ENCODE measurements around the gene TIMM8A. TPM values are rescaled to one million over a fixed set of nuclear protein-coding genes. Genes with fewer than 3 reads are reported as not detected.

TIMM8A gene
- 19.0 TPM for total RNA-seq
- long read RNA-seq, transcript TIMM8A-205 (2 exons, 1,194 nt) = major isoform, 8 of 8 reads
- long read RNA-seq, partial matches to known transcripts = 0 of 8 reads
- long read RNA-seq, other reads (novel, unspliced or antisense) = 0 of 8 reads

DNA sequence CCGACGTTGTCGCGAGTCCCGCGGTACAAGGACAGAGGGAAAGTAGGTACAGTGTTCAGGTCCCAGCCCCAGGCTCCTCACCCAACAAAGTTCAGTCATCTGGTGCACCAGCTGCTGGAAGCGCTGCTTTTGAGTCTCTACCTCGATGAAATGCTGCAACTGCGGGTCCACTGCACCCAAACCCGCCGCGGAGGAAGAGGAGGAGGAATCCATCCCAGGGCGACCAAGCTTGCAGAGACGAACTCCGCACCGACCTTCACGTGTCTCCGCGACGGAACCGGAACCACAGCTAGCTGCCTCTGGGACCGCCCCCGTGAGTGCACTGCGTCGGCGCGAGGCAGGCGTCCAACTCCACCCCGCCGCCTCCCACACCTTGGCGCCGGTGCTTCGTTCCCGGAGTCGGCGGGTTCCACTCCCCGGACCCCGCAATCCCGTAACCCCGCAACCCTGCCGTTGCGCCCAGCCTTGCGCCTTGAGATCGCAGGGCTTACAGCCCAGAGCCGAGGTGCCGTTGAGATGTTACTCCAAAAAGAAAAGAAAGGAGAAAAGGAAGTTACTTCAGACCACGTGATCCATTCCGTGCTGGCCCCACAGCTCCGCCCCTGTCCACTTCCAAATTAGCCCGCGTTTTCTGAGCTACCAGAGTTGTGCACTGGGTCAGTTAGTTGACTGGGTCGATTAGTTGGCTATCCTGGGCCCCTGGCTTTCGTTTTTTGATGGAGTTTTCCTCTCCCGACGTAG, at the start of gene TIMM8A:
TSS of gene TIMM8A (minus strand) at position 291 of the 741 bp plus-strand sequence. CDS start at position 213, 78 bp downstream.
- DNase-seq (peak; percentile 86), ATAC-seq (peak; percentile 99)
- intact Hi-C loops (cut with micrococcal nuclease) = no loop called here

DNA sequence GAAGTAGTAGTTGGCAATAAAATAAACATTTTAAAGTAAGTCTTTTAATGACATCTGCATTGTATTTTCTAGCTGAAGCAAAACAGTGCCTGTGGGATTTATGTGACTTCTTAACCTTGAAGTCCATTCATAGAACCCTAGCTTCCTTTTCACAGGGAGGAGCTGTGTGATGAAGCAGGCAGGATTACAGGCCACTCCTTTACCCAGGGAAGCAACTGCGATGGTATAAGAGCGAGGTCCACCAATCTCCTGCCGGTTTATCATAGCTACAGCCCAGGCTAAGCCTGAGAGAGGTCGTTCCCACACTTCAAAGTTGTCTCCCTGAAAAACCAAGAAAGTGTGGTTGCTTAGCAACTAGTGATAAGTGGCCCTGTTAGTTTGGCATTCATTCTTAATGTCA, 49.2 kb upstream of the TIMM8A start:
- intact Hi-C loops (cut with micrococcal nuclease) = no loop called here
- ATAC-seq (no peak), DNase-seq (no peak)

- no peak for DNase-seq
- no peak for ATAC-seq
- intact Hi-C loops (cut with micrococcal nuclease) = no loop called here
Measured at GRCh38 chrX:101395789-101396188, 47.2 kb upstream of the TIMM8A start.

- ATAC-seq (no peak), DNase-seq (no peak)
- intact Hi-C loops (cut with micrococcal nuclease) = no loop called here
Measured at GRCh38 chrX:101394372-101394771, 45.8 kb upstream of the TIMM8A start.

DNA sequence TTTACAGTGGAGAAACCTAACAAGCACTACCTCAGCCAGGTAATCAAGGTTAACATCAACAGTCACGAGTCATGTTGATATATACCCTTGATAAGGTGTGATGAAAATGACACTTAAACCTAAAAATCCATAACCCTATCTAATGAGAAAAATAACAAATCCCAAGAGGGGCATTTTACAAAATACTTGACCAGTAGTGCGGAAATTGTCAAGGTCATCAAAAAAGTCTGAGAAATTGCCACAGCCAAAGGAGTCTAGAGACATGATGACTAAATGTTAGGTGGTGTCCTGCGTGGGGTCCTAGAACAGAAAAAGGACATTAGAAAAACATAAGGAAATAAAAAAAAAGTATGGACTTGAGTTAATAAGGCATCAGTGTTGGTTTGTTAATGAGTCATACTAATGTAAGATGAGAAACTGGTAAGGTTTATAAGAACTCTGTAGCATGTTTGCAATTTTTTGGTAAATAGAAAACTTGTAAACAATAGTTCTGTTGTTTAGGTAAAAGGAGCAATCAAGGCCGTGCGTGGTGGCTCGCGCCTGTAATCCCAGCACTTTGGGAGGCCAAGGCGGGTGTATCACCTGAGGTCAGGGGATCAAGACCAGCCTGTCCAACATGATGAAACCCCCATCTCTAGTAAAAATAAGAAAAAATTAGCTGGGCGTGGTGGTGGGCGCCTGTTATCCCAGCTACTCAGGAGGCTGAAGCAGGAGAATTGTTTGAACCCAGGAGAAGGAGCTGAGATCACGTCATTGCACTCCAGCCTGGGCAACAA, 45.2 kb upstream of the TIMM8A start:
- no peak for DNase-seq
- no peak for ATAC-seq
- intact Hi-C loops (cut with micrococcal nuclease) = no loop called here

- ATAC-seq (no peak), DNase-seq (no peak)
- intact Hi-C loops (cut with micrococcal nuclease) = no loop called here
Measured at GRCh38 chrX:101391831-101392230, 43.3 kb upstream of the TIMM8A start.

DNA sequence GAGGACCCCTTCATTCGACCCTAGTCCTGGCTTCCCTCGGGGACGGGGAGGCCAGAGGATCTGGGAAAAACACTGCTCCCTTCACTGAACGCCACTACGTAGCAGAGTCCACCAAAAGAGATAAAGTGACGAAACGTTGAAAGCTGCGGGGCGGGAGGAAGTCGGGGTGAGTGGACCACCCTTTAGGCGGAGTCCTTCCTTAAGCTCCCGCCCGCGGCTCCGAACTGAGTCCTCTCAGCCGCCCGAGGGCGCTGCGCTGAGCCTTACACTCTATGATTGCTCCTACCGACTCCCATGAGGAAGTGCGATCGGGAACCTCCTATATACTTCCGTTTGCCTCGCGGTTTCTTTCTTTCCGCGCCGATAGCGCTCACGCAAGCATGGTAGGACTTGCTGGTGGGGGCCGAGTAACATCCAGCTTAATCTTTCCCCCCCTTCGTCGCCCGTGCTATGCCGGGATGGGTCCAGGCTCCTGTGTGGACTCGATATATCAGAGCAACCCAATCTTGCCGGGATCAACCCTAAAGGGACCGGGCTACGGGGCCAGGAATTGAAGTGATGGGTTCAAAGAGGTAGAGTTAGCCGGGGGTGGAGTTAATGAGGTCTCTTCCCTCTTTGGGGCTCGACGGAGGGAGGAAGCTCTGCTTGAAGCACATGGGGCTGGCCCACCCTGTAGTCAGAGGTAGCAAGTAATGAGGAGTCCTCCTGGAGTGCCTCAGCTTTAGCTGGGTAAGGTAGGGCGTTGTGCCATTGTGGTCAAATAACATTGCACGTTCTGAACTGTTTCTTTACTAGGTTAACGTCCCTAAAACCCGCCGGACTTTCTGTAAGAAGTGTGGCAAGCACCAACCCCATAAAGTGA, 42.4 kb upstream of the TIMM8A start, which contains the start of gene RPL36A:
TSS of gene RPL36A (plus strand) at position 348 of the 862 bp plus-strand sequence. CDS start at position 381, 33 bp downstream.
- intact Hi-C loops (cut with micrococcal nuclease) = no loop called here
- DNase-seq = peak; percentile 90
- ATAC-seq = peak; percentile 99

DNA sequence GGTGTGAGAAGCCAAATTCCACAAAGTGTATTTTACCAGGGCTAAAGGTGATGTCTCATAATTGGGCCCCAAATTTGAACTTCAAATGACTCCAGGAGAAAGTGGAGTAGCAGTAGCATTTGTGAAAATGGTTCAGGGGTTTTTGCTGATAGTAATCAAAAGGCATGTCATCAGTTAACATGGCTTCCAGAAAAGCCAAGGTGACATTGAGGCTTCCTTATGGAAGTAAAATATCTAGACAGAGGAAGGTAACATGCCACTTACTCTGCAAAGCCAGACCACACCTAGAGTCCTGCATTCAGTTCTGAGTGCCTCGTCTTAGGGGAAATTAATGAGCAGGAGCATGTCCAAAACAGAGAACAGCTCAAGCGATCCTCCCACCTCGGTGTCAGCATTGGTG, 40.1 kb upstream of the TIMM8A start:
- ATAC-seq = no peak
- intact Hi-C loops (cut with micrococcal nuclease) = no loop called here
- DNase-seq = no peak

DNA sequence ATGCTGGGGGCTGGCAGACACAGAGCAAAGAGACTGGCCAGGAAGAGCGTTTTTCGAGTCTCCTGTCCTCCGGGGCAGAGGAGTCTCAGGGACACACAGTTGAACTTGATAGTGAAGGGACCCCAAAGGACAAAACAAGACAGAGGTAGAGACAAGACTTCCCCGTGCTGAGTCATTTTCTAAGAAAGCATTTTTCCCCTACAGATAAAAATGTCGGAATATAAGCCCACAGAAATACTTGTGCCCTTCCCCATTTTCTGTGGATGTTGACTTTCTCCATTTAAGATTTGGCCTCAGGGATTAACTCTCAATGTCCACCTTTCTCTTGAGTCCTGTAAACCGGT, 38.0 kb upstream of the TIMM8A start:
- intact Hi-C loops (cut with micrococcal nuclease) = no loop called here
- no peak for DNase-seq
- ATAC-seq = no peak

DNA sequence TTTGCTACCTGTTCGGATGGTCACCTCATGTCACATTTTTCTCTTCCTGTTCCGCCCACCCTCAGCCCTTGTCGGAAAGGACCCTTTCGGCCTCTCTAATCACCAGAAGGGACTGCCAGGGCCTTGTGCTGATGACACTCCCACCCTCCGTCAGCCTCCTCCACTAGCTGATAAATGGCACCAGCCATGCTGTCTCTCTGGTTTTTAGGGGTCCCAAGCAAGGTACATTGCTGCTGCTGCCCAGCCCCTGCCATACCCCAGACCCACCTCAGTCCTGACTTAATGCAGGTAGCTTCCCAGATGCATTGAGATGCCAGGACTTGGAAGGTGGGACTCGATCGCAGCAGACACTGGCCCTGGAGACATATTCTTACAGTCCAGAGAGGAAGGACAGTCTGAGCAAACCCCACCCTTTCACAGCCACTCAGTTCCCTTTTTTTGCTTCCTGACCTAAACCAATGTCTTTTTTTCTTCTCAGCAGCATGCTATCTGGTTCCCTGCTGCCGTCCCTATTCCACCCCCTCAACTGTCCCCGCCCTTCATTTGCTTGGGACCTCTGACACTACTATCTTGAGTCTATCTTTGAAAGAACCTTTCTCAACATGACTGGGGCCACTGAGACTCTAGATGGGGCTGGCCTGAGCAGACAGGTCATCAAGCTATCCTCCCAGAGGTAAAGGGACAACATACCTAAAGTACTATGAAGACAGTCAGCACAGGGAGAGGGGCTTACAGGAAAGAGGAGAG, 37.4 kb upstream of the TIMM8A start, which contains the start of gene BTK:
TSS of gene BTK (minus strand) at position 397 of the 747 bp plus-strand sequence. CDS start 10,907 bp downstream, outside the sequence.
- ATAC-seq (peak; percentile 45), DNase-seq (no peak)
- intact Hi-C loops (cut with micrococcal nuclease) = no loop called here

GRCh38 chrX:101385026-101385684, 36.6 kb upstream of the TIMM8A start:
- intact Hi-C loops (cut with micrococcal nuclease) = no loop called here
- ATAC-seq (no peak), DNase-seq (no peak)

DNA sequence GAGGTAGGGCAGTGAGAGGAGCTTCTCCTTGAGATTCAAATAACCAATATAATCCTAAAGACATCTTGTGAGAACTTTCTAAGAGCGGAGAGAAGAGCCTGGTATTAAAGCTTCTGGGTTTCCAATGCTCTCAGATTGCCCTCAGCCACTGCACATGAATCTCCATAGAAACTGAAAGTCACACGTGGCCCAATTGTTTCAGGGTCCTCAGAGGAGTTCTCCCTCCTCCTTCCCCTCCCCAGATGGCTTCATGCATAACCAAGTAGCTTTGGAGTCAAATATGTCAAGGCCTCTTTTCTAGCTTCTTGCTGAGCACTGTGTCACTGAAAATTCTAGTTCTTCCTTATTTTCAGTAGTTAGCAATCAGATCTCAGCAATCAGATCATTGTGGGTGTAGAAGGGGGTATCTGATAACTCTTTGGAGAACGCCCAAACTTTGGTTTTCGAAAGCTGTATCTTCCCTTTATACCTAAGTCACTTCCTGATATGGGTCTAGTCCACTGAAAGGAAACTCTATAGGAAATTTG, 35.2 kb upstream of the TIMM8A start:
- intact Hi-C loops (cut with micrococcal nuclease) = no loop called here
- ATAC-seq (no peak), DNase-seq (no peak)

DNA sequence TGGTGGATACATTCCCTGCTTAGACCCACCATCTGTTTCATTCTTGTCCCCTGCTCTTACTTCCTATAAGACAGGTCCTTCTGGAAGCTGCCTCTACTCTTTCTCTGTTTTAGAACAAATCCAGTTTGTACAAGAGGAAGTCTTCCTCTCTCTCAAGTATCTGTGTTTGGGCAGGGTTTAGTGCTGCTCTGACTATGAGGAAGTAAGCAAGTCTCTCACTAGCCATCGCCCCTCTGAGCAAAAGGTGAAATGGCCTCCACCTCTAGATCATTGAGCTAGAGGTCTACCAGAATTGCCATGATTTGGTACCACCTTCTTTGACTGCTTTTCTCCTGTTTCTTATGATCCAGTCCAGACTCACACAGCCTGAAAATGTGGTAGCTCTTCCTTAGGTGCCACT, 29.0 kb upstream of the TIMM8A start:
- DNase-seq (no peak), ATAC-seq (no peak)
- intact Hi-C loops (cut with micrococcal nuclease) = no loop called here

DNA sequence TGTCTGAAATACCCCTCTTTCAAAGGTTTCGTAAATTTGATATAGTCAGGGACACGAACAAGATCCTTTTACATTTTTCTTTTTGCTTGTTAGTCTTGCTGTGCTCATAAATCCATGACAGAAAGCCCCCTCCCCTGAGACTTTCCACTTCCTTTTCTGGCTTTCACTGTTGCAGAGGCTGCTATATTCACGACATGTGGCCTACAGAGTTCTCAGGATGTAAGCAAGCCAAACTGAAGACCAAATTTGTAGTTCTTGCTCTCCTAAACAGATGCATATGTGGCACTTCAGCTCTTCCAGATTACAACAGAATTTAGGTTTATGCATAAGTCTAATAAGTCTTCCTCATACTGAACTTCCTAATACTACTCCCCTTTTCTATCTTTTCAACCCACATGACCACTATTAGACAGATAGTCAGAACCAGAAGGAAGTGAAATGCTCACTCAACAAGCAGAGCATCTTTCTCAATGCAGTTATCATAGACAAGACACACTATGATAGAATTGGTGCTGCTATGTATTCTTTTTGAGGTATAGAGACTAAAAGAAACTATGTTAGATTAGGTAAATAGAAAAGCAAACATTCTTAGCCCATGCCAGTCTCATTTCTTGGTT, 22.5 kb upstream of the TIMM8A start:
- DNase-seq = no peak
- intact Hi-C loops (cut with micrococcal nuclease) = no loop called here
- ATAC-seq = no peak

GRCh38 chrX:101369687-101370086, 21.1 kb upstream of the TIMM8A start:
- no peak for ATAC-seq
- intact Hi-C loops (cut with micrococcal nuclease) = no loop called here
- no peak for DNase-seq

DNA sequence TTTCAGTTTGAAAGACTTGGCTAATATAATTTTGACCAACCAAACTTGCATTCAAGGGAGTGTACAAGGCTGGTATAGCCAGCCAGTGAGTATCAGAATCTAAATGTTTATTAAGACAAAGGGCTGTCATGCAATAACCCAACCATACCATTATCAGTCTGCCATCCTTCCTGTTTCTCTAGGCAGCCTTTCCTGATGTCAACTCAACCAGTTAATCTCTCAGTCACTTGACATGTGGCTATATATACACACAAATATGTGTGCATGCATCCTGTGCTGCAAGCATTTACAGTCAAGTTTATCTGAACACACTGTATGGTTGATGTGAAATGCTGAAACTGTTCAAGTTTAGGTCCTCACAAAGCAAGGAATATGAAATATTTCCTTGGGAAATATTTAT, 20.3 kb upstream of the TIMM8A start:
- DNase-seq (no peak), ATAC-seq (no peak)
- intact Hi-C loops (cut with micrococcal nuclease) = no loop called here

DNA sequence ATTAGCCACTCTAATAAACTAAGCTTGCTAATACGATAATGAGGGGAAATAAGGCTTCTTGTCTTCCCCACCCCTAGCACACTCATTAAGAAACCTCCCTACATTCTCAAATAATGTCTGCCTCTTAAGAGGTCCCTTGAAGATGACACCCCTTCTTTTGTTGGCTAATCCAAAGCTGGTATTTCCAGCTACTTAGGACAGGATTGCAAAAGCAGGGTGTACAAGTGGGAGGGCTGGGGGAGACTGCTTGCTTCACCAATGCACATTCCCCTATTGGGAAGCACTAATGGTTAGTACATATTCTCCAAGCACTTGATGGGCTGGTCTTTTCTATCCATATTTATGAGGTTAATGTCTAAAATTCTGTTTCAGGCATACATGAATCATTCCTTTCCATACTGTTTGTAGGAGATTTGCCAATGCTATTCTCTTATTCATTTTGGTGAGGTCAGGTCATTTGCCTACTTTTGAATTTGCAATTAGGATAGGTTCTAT, 16.8 kb upstream of the TIMM8A start:
- intact Hi-C loops (cut with micrococcal nuclease) = no loop called here
- no peak for DNase-seq
- ATAC-seq = no peak

Data from left ventricle myocardium superior (tissue), 1 donor.